ENCODE data around the gene MTUS2. TPM values are rescaled to one million over a fixed set of nuclear protein-coding genes. Genes with fewer than 3 reads are reported as not detected.

Gene MTUS2
- total and polyA plus RNA-seq, 10 of the 15 experiments (the other 5 are each of a cell fraction or from before 2014, with no cell fraction given): under 0.01 to 0.05 (median 0.02) TPM; not detected in 6

DNA sequence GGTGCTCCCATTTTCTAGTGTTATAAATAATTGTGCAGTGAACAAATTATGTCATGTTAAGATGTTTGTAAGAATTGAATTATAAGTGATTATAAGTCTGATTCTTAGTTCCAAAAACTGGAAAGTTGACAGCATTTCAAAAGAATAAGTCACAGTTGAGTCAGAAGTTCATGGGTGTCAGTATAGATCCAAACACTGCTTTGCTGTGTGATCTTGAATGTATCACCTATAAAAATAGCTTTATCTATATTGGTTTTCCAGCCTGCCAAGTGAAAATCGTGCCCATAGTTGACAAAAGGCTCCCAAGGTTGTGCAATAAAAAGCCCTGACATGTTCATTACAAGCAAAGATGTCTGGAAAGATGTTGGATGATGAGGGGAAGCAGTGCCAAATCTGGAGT lies 336.0 kb downstream of the MTUS2 start:
- DNase-seq (ENCODE audit: low read depth, low spot score) (no peak), ATAC-seq (no peak), FAIRE-seq (no peak)
- WGBS (ENCODE audit: insufficient coverage, insufficient replicate concordance, low lambda C conversion rate, missing lambda C conversion rate): 0% methylated on average over 1 of the region's 1 CpG
- Histone ChIP-seq H4K20me1 (ENCODE audit: control insufficient read depth, insufficient read depth) (no peaks in the 10 kb centered on the region), H3K36me3 (ENCODE audit: control insufficient read depth in 2 of 2, insufficient read depth in 2 of 2, low read length in 1 of 2) (no peaks in the 10 kb centered on the region), H3K4me1 (ENCODE audit: control insufficient read depth, insufficient read depth, low read length) (no peaks in the 10 kb centered on the region), H3K79me2 (ENCODE audit: control insufficient read depth, insufficient read depth, low read length) (no peaks in the 10 kb centered on the region), H3K9ac (ENCODE audit: control insufficient read depth, insufficient read depth, low read length) (no peak overlapping the region), H3K4me3 (no peak overlapping the region), H3K9me3 (replicated peaks; ENCODE audit: control insufficient read depth, insufficient read depth, low read length) (no peaks in the 10 kb centered on the region; the same call in 2 of the 3 replicates), H2AFZ (ENCODE audit: control insufficient read depth, low read depth, low read length) (no peak overlapping the region), H3K27ac (ENCODE audit: control insufficient read depth, insufficient read depth) (no peak overlapping the region), H3K27me3 (replicated peaks in 1 of 2; ENCODE audit: control insufficient read depth in 2 of 2, insufficient read depth in 2 of 2, low read length in 1 of 2) (no peaks in the 10 kb centered on the region), H3K4me2 (ENCODE audit: control insufficient read depth, insufficient read depth) (no peak overlapping the region)
- CTCF ChIA-PET: no interaction called here
- TF ChIP-seq MTA2 (IDR thresholded peaks at IDR 0.05; ENCODE audit: low read depth) (no peak), DPF2 (IDR thresholded peaks at IDR 0.05) (no peak), STAT1 (conservative IDR thresholded peaks at IDR 0.05) (no peak), ZSCAN29 (IDR thresholded peaks at IDR 0.05) (no peak), FOS (IDR thresholded peaks at IDR 0.05; ENCODE audit: borderline replicate concordance, extremely low read depth, insufficient read length) (no peak), SRF (IDR thresholded peaks at IDR 0.05; ENCODE audit: low read depth in 2 of 2, low read length in 2 of 2) (no peak), EED (IDR thresholded peaks at IDR 0.05; ENCODE audit: low read depth) (no peak), MEF2A (IDR thresholded peaks at IDR 0.05; ENCODE audit: insufficient read depth, low read depth, low read length) (no peak), HDGF (IDR thresholded peaks at IDR 0.05) (no peak), CBX3 (IDR thresholded peaks at IDR 0.05; ENCODE audit: borderline replicate concordance, low read depth) (no peak), EZH2 (IDR thresholded peaks at IDR 0.05; ENCODE audit: borderline replicate concordance, control insufficient read depth, low read depth, low read length) (no peak)
- TF ChIP-seq, protein P1, sequence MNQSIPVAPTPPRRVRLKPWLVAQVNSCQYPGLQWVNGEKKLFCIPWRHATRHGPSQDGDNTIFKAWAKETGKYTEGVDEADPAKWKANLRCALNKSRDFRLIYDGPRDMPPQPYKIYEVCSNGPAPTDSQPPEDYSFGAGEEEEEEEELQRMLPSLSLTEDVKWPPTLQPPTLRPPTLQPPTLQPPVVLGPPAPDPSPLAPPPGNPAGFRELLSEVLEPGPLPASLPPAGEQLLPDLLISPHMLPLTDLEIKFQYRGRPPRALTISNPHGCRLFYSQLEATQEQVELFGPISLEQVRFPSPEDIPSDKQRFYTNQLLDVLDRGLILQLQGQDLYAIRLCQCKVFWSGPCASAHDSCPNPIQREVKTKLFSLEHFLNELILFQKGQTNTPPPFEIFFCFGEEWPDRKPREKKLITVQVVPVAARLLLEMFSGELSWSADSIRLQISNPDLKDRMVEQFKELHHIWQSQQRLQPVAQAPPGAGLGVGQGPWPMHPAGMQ (IDR thresholded peaks at IDR 0.05; ENCODE audit: borderline replicate concordance): no peak
- TF ChIP-seq, protein P2, sequence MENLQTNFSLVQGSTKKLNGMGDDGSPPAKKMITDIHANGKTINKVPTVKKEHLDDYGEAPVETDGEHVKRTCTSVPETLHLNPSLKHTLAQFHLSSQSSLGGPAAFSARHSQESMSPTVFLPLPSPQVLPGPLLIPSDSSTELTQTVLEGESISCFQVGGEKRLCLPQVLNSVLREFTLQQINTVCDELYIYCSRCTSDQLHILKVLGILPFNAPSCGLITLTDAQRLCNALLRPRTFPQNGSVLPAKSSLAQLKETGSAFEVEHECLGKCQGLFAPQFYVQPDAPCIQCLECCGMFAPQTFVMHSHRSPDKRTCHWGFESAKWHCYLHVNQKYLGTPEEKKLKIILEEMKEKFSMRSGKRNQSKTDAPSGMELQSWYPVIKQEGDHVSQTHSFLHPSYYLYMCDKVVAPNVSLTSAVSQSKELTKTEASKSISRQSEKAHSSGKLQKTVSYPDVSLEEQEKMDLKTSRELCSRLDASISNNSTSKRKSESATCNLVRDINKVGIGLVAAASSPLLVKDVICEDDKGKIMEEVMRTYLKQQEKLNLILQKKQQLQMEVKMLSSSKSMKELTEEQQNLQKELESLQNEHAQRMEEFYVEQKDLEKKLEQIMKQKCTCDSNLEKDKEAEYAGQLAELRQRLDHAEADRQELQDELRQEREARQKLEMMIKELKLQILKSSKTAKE (IDR thresholded peaks at IDR 0.05; ENCODE audit: low read depth, poor library complexity, severe bottlenecking): no peak
- SMC1A ChIA-PET (ENCODE audit: uncharacterized antibody, unreplicated experiment): no interaction called here
- RAD21 ChIA-PET (ENCODE audit: unreplicated experiment): no interaction called here
- intact Hi-C loops (cut with micrococcal nuclease; ENCODE audit: unreplicated experiment): no loop called here
- in situ Hi-C loops (cut with MboI): no loop called here
- BruUV-seq (replicated peaks): no TSS peak
- POLR2A ChIA-PET: no interaction called here
